Mammary epithelial cell (primary cell): ENCODE results near the gene BCAS3.

ENCODE experiments used
- EZH2 ChIP-seq: IDR thresholded peaks from 2 replicates; pipeline ENCODE4 v1.6.1; 2012; ENCODE audit warnings: low read length, inconsistent platforms, borderline replicate concordance
- TF ChIP-seq, protein P1 (sequence below), 2 donors: IDR thresholded peaks in 1 of 2; conservative IDR thresholded peaks in 1 of 2; 2 replicates each; pipeline ENCODE4 v1.5.1; 2011 to 2012; ENCODE audit warnings: inconsistent platforms in 2 of 2, low read length in 2 of 2, mild to moderate bottlenecking in 2 of 2, control low read depth in 1 of 2, low read depth in 1 of 2; ENCODE audit not compliant: insufficient read depth in 1 of 2; ENCODE audit errors: extremely low read depth in 1 of 2

DNA sequence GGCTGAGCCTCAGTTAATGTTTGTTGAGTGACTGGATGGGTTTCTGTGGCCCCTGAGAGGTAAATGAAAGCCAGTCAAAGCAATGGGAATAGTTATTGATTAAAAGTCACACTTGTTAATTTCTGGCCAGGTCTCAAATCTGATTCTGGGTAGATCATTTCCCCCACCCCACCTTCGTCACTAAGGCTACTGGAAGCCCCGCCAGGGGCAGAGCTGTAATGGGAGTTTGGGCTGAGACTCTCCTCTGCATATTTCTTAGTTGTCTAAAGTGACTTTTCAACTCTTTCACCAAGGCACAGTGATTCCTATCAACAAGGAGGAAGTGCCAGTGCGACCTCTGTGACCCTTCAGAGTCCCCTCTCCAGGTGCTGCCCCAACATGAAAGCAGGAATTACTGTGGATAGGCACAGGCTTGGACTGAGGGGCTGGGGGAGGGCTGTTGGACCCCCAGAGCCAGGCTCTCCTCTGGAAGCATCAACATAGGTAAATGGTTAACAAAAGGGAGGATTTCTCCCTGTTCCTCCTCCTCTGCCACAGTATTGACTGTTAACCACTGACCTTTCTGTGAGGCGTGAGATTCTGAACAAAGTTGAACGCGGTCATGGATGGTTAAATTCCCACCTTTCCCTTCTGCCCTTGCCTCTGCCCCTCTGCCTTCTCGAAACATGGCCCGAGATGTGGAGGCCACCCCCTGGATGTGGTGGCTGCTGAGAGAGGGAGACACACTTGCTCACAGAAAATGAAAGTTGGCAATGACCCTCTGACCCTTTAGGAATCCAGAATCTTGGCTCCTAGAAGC is 701.2 kb downstream of the BCAS3 start:
- TF ChIP-seq, protein P1, sequence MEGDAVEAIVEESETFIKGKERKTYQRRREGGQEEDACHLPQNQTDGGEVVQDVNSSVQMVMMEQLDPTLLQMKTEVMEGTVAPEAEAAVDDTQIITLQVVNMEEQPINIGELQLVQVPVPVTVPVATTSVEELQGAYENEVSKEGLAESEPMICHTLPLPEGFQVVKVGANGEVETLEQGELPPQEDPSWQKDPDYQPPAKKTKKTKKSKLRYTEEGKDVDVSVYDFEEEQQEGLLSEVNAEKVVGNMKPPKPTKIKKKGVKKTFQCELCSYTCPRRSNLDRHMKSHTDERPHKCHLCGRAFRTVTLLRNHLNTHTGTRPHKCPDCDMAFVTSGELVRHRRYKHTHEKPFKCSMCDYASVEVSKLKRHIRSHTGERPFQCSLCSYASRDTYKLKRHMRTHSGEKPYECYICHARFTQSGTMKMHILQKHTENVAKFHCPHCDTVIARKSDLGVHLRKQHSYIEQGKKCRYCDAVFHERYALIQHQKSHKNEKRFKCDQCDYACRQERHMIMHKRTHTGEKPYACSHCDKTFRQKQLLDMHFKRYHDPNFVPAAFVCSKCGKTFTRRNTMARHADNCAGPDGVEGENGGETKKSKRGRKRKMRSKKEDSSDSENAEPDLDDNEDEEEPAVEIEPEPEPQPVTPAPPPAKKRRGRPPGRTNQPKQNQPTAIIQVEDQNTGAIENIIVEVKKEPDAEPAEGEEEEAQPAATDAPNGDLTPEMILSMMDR (conservative IDR thresholded peaks at IDR 0.05 in 1 of 2, IDR thresholded peaks at IDR 0.05 in 1 of 2; ENCODE audit: extremely low read depth in 1 of 2, insufficient read depth in 1 of 2, low read depth in 1 of 2, low read length in 2 of 2) = no peak
- no peak for TF ChIP-seq EZH2
